Panc1 (cell line): ENCODE data around the gene SLC51A. TPM values are rescaled to one million over a fixed set of nuclear protein-coding genes. Genes with fewer than 3 reads are reported as not detected.
"Not testable (repeated sequence)": the region's sequence is repeated elsewhere in the genome, so short reads cannot be mapped to it uniquely, and the experiment has no call there.

Experiments
- ATAC-seq: fragments of 200-7000 bp; cut with Tn5 transposase; 2 replicates; pipeline ENCODE4 v1.9.1; 2020; ENCODE audit warnings: mild to moderate bottlenecking, moderate library complexity
- BruUV-seq: library from RNA; stranded (reverse); fragments of 400-500 nt; replicated peaks from 2 replicates; lab custom pipeline; 2021; lab: Mats Ljungman, UMichigan
- CTCF ChIA-PET: fragments of 300-600 bp; sonication (Branson Sonifier 250); formaldehyde crosslinking; loops from one replicate; lab custom pipeline; 2022; ENCODE audit warnings: antibody characterized with exemption; lab: Charles Lee
- POLR2A ChIA-PET: fragments of 300-600 bp; sonication (Branson Sonifier 250); formaldehyde crosslinking; loops from one replicate; lab custom pipeline; 2022; ENCODE audit warnings: antibody characterized with exemption; lab: Charles Lee
- DNase-seq: peaks from one replicate; pipeline ENCODE4 v3.0.0-alpha.2; 2010; ENCODE audit warnings: low read depth, low spot score
- H3K27ac ChIP-seq: 2 replicates; pipeline ENCODE4 v1.5.1; 2011; ENCODE audit warnings: mild to moderate bottlenecking, low read length, inconsistent platforms
- H3K27me3 ChIP-seq: fragments of 200-500 bp; sonication (Bioruptor generic); 2 replicates; pipeline ENCODE4 v1.6.0; 2014; ENCODE audit warnings: low read length, inconsistent platforms; ENCODE audit not compliant: control insufficient read depth, insufficient read depth
- H3K36me3 ChIP-seq: fragments of 200-500 bp; sonication (Bioruptor generic); 2 replicates; pipeline ENCODE4 v1.5.1; 2014; ENCODE audit warnings: inconsistent platforms, mild to moderate bottlenecking, low read length, moderate library complexity; ENCODE audit not compliant: control insufficient read depth, insufficient read depth
- H3K4me1 ChIP-seq: 2 replicates; pipeline ENCODE4 v1.5.1; 2011; ENCODE audit warnings: inconsistent platforms, mild to moderate bottlenecking, low read length, moderate library complexity; ENCODE audit not compliant: control insufficient read depth, insufficient read depth
- H3K4me3 ChIP-seq, 2 experiments: 2 replicates each; pipeline ENCODE4 v1.5.1; 2011 to 2012; ENCODE audit warnings: low read depth in 2 of 2, low read length in 2 of 2, mild to moderate bottlenecking in 2 of 2, inconsistent platforms in 1 of 2, moderate library complexity in 1 of 2
- H3K9me3 ChIP-seq: fragments of 200-500 bp; sonication (Bioruptor generic); 2 replicates; pipeline ENCODE4 v1.5.1; 2014; ENCODE audit warnings: low read depth, mild to moderate bottlenecking, inconsistent platforms, low read length, moderate library complexity; ENCODE audit not compliant: control insufficient read depth, insufficient read depth
- POLR2AphosphoS5 ChIP-seq: IDR thresholded peaks from 2 replicates; pipeline ENCODE4 v1.6.1; 2012; ENCODE audit warnings: mild to moderate bottlenecking, low read depth, low read length, moderate library complexity
- REST ChIP-seq, 2 experiments: IDR thresholded peaks; 2 replicates each; pipeline ENCODE4 v1.6.1; 2011 to 2012; ENCODE audit warnings: low read depth in 2 of 2, control low read depth in 1 of 2, low read length in 1 of 2, mild to moderate bottlenecking in 1 of 2, moderate library complexity in 1 of 2; ENCODE audit not compliant: insufficient read depth in 1 of 2
- SIN3A ChIP-seq: IDR thresholded peaks from 2 replicates; pipeline ENCODE4 v1.6.1; 2012; ENCODE audit warnings: low read depth, mild to moderate bottlenecking, low read length, moderate library complexity, borderline replicate concordance; ENCODE audit not compliant: insufficient read depth
- TCF7L2 ChIP-seq: IDR thresholded peaks from 2 replicates; pipeline ENCODE4 v1.6.1; 2011; ENCODE audit warnings: mild to moderate bottlenecking, low read depth, low read length, inconsistent platforms
- in situ Hi-C: cut with HindIII; loops from 2 replicates; pipeline ENCODE4 v1.10.0; 2016; ENCODE audit warnings: low sequenced_read_pairs, low pct_unique_long_range_greater_than_20kb
- intact Hi-C: fragments of 100-400 bp; cut with micrococcal nuclease; formaldehyde crosslinking; loops from one replicate; pipeline ENCODE4 v1.10.0; 2022; ENCODE audit not compliant: unreplicated experiment
- total RNA-seq: library from RNA; stranded (reverse); gene quantifications from one replicate; pipeline ENCODE4 v1.2.1, GENCODE V29; 2021; ENCODE audit not compliant: unreplicated experiment
- TF ChIP-seq, protein P1 (sequence below): fragments of 450-650 bp; IDR thresholded peaks from 2 replicates; pipeline ENCODE4 v1.5.1; 2017; ENCODE audit warnings: mild to moderate bottlenecking

The SLC51A gene
- total RNA-seq, 1 experiment from 2014 or later = not detected

DNA sequence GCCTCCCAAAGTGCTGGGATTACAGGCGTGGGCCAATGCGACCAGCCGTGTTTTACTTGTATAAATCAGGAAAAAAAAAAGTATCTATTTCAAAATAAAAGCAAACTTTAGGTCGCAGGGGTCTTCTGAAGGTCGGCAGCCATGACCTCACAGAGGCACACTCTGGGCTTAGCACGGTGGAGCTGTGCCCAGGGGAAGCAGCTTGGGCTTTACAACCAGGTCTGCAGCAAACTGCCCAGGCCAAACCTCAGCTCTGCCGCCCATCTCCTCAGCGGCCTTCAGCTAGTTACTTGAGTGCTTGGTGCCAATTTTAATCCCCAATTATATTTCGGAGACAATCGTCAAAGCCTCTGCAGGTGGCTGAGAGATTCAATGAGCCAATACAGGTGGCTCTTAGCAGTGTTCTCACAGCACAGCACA lies 35.2 kb upstream of the SLC51A start:
- ATAC-seq = no peak
- intact Hi-C loops = no loop called here
- ChIA-PET POLR2A (interaction anchor here (0.8 kb wide), 1 partner anchor 108 kb away, joined by 6 read pairs; no protein-coding TSS in a partner anchor), CTCF (interaction anchor here (0.6 to 1.2 kb wide), 2 partner anchors 72 to 158 kb away, joined by 3 to 4 read pairs; no protein-coding TSS in a partner anchor)
- TF ChIP-seq POLR2AphosphoS5 = no peak
- TF ChIP-seq REST (IDR thresholded peaks at IDR 0.05; ENCODE audit: insufficient read depth in 1 of 2, low read depth in 2 of 2, low read length in 1 of 2) = no peak
- TF ChIP-seq, protein P1, sequence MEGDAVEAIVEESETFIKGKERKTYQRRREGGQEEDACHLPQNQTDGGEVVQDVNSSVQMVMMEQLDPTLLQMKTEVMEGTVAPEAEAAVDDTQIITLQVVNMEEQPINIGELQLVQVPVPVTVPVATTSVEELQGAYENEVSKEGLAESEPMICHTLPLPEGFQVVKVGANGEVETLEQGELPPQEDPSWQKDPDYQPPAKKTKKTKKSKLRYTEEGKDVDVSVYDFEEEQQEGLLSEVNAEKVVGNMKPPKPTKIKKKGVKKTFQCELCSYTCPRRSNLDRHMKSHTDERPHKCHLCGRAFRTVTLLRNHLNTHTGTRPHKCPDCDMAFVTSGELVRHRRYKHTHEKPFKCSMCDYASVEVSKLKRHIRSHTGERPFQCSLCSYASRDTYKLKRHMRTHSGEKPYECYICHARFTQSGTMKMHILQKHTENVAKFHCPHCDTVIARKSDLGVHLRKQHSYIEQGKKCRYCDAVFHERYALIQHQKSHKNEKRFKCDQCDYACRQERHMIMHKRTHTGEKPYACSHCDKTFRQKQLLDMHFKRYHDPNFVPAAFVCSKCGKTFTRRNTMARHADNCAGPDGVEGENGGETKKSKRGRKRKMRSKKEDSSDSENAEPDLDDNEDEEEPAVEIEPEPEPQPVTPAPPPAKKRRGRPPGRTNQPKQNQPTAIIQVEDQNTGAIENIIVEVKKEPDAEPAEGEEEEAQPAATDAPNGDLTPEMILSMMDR = no peak
- TF ChIP-seq TCF7L2 = no peak
- TF ChIP-seq SIN3A = no peak
- in situ Hi-C loops = loop anchor here (25.0 kb wide), 1 partner anchor 94 kb away; the partner anchor contains the start of gene TFRC
- H3K9me3 ChIP-seq = no peaks in the 10 kb centered on the region
- DNase-seq = no peak
- no peak overlapping the region for H3K4me3 ChIP-seq
- no peaks in the 10 kb centered on the region for H3K27me3 ChIP-seq
- no TSS peak for BruUV-seq
- H3K27ac ChIP-seq = no peak overlapping the region
- peaks cover 10% of the 10 kb centered on the region; the same call in 1 of the 2 replicates for H3K4me1 ChIP-seq
- H3K36me3 ChIP-seq = no peaks in the 10 kb centered on the region

GRCh38 chr3:196184169-196184432 lies 32.2 kb upstream of the SLC51A start:
- intact Hi-C loops, BruUV-seq, DNase-seq, H3K27me3 ChIP-seq, POLR2A ChIA-PET, ATAC-seq, H3K9me3 ChIP-seq, H3K27ac ChIP-seq, H3K36me3 ChIP-seq, H3K4me1 ChIP-seq, H3K4me3 ChIP-seq: not testable (repeated sequence)
- CTCF ChIA-PET = interaction anchor here (0.6 kb wide), 3 partner anchors 73 to 110 kb away, joined by 3 to 10 read pairs (median 6); no protein-coding TSS in a partner anchor
- in situ Hi-C loops = loop anchor here (25.0 kb wide), 1 partner anchor 97 kb away; the partner anchor contains the start of gene TFRC

DNA sequence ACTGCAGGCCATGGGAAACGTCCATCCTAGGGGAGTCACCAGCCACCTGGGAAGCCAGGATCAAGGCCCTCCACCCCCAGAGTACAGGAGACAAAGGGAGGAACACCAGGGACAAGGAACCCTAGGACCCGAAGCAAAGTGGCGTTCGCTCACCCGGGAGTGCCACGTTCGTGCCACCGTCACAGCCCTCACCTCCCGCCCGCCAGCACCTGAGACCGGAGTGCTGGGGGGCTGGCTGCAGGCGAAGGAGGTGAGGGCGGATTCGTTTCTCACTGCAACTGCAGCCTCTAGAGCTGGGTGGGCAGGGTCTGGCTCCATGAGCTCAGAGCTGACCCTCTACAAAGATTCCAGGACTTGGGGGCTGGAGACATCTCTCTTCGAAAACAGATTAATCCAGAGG lies 31.5 kb upstream of the SLC51A start:
- POLR2A ChIA-PET = no interaction called here
- Histone ChIP-seq H3K9me3 (no peaks in the 10 kb centered on the region), H3K27me3 (no peaks in the 10 kb centered on the region), H3K36me3 (no peaks in the 10 kb centered on the region), H3K4me3 (no peak overlapping the region), H3K27ac (no peak overlapping the region), H3K4me1 (no peaks in the 10 kb centered on the region)
- intact Hi-C loops = no loop called here
- ATAC-seq = no peak
- TF ChIP-seq REST (IDR thresholded peaks at IDR 0.05; ENCODE audit: insufficient read depth in 1 of 2, low read depth in 2 of 2, low read length in 1 of 2) (no peak), SIN3A (no peak), POLR2AphosphoS5 (no peak), TCF7L2 (no peak)
- TF ChIP-seq, protein P1 = no peak
- CTCF ChIA-PET = no interaction called here
- no TSS peak for BruUV-seq
- no peak for DNase-seq
- in situ Hi-C loops = loop anchor here (25.0 kb wide), 1 partner anchor 98 kb away; the partner anchor contains the start of gene TFRC
